ENCODE results near the gene MRPL57.
"Not testable (repeated sequence)": the region's sequence is repeated elsewhere in the genome, so short reads cannot be mapped to it uniquely, and the experiment has no call there.

Gene MRPL57

GRCh38 chr13:21181671-21182070, 5.2 kb downstream of the MRPL57 start:
- H3K36me3 ChIP-seq = peaks cover 8% of the 10 kb centered on the region; the same call in 1 of the 2 replicates
- no peak for TF ChIP-seq Cebpa-rat (IDR thresholded peaks at IDR 0.05)
- no peaks in the 10 kb centered on the region; the same call in 1 of the 2 replicates for H4K20me1 ChIP-seq
- no peaks in the 10 kb centered on the region for H3K27me3 ChIP-seq
- H3K9me3 ChIP-seq = no peaks in the 10 kb centered on the region
- peaks cover 16% of the 10 kb centered on the region for H3K4me1 ChIP-seq
- no peak overlapping the region for H3K4me3 ChIP-seq
- H3K4me2 ChIP-seq = no peak overlapping the region
- no peak overlapping the region for H3K9ac ChIP-seq
- no peak overlapping the region for H3K27ac ChIP-seq

GRCh38 chr13:21186410-21186809, 10.0 kb downstream of the MRPL57 start:
- not testable (repeated sequence) for H3K4me3 ChIP-seq, H4K20me1 ChIP-seq, H3K9me3 ChIP-seq, H3K27ac ChIP-seq, H3K4me1 ChIP-seq, H3K27me3 ChIP-seq, H3K9ac ChIP-seq, H3K36me3 ChIP-seq, H3K4me2 ChIP-seq

- not testable (repeated sequence) for H3K4me3 ChIP-seq, H3K36me3 ChIP-seq, H3K9ac ChIP-seq, H3K27ac ChIP-seq, H3K27me3 ChIP-seq, H3K4me2 ChIP-seq, H4K20me1 ChIP-seq
- peaks cover 30% of the 10 kb centered on the region for H3K4me1 ChIP-seq
- H3K9me3 ChIP-seq = peaks cover 23% of the 10 kb centered on the region
Observed at GRCh38 chr13:21194756-21195155, 18.3 kb downstream of the MRPL57 start.

- H3K9ac ChIP-seq, H3K36me3 ChIP-seq, H3K4me3 ChIP-seq, H3K27me3 ChIP-seq, H4K20me1 ChIP-seq: not testable (repeated sequence)
- Histone ChIP-seq H3K9me3 (peaks cover 45% of the 10 kb centered on the region), H3K4me2 (peak overlapping the region; percentile 21; the same call in 1 of the 2 replicates), H3K27ac (0 out of 2 replicates have a peak overlapping the region, but pooled peaks have one; percentile 13), H3K4me1 (peaks cover 40% of the 10 kb centered on the region)
Observed at GRCh38 chr13:21197606-21198225, 21.3 kb downstream of the MRPL57 start.

GRCh38 chr13:21198391-21198790, 21.9 kb downstream of the MRPL57 start:
- not testable (repeated sequence) for H3K9ac ChIP-seq, H3K27me3 ChIP-seq, H4K20me1 ChIP-seq, H3K4me3 ChIP-seq, H3K36me3 ChIP-seq
- Histone ChIP-seq H3K4me2 (peak overlapping the region; percentile 21; the same call in 1 of the 2 replicates), H3K27ac (0 out of 2 replicates have a peak overlapping the region, but pooled peaks have one; percentile 13), H3K9me3 (peaks cover 48% of the 10 kb centered on the region), H3K4me1 (peaks cover 40% of the 10 kb centered on the region)

- Histone ChIP-seq H3K27ac (peak overlapping the region; percentile 40; the same call in 1 of the 2 replicates), H3K9me3 (peaks cover 42% of the 10 kb centered on the region), H3K4me2 (peak overlapping the region; percentile 31), H3K4me1 (peaks cover 35% of the 10 kb centered on the region)
- H4K20me1 ChIP-seq, H3K9ac ChIP-seq, H3K27me3 ChIP-seq, H3K4me3 ChIP-seq, H3K36me3 ChIP-seq: not testable (repeated sequence)
Observed at GRCh38 chr13:21201456-21202190, 25.2 kb downstream of the MRPL57 start.

- no peak for TF ChIP-seq Cebpa-rat (IDR thresholded peaks at IDR 0.05)
- H3K36me3 ChIP-seq = 0 out of 2 replicates have a peak, but pooled peaks cover 5% of the 10 kb centered on the region
Observed at GRCh38 chr13:21202767-21203531, 26.5 kb downstream of the MRPL57 start.

GRCh38 chr13:21208652-21209154, 32.2 kb downstream of the MRPL57 start:
- H3K9me3 ChIP-seq = peaks cover 36% of the 10 kb centered on the region
- H3K4me1 ChIP-seq = peaks cover 2% of the 10 kb centered on the region
- no peak overlapping the region for H3K4me3 ChIP-seq
- H3K9ac ChIP-seq = no peak overlapping the region
- H3K4me2 ChIP-seq = no peak overlapping the region
- no peak overlapping the region for H3K27ac ChIP-seq
- H3K27me3 ChIP-seq = no peaks in the 10 kb centered on the region
- H4K20me1 ChIP-seq = no peaks in the 10 kb centered on the region
- H3K36me3 ChIP-seq = 0 out of 2 replicates have a peak, but pooled peaks cover 6% of the 10 kb centered on the region
- no peak for TF ChIP-seq Cebpa-rat (IDR thresholded peaks at IDR 0.05)

More at GRCh38 chr13:21202767-21203531, 26.5 kb downstream of the MRPL57 start:
- Histone ChIP-seq H3K9me3 (peaks cover 37% of the 10 kb centered on the region), H3K4me3 (no peak overlapping the region), H4K20me1 (no peaks in the 10 kb centered on the region), H3K4me2 (peak overlapping the region; percentile 17; the same call in 1 of the 2 replicates), H3K27ac (no peak overlapping the region), H3K27me3 (no peaks in the 10 kb centered on the region), H3K9ac (no peak overlapping the region), H3K4me1 (peaks cover 22% of the 10 kb centered on the region)

GRCh38 chr13:21212138-21212775, 35.8 kb downstream of the MRPL57 start:
- TF ChIP-seq Cebpa-rat (IDR thresholded peaks at IDR 0.05) = no peak
- no peak overlapping the region for H3K4me3 ChIP-seq
- H3K4me1 ChIP-seq = peaks cover 11% of the 10 kb centered on the region
- H3K36me3 ChIP-seq = 0 out of 2 replicates have a peak, but pooled peaks cover 6% of the 10 kb centered on the region
- no peaks in the 10 kb centered on the region for H4K20me1 ChIP-seq
- H3K27me3 ChIP-seq = no peaks in the 10 kb centered on the region
- peaks cover 48% of the 10 kb centered on the region for H3K9me3 ChIP-seq
- H3K4me2 ChIP-seq = no peak overlapping the region
- H3K27ac ChIP-seq = no peak overlapping the region
- H3K9ac ChIP-seq = no peak overlapping the region

GRCh38 chr13:21215419-21215818, 39.0 kb downstream of the MRPL57 start:
- H4K20me1 ChIP-seq, H3K9ac ChIP-seq, H3K4me3 ChIP-seq, H3K4me2 ChIP-seq, H3K36me3 ChIP-seq, H3K27ac ChIP-seq, H3K27me3 ChIP-seq: not testable (repeated sequence)
- H3K4me1 ChIP-seq = peaks cover 42% of the 10 kb centered on the region
- peaks cover 43% of the 10 kb centered on the region for H3K9me3 ChIP-seq
